CD4-positive, alpha-beta T cell treated with Interleukin-4 for 4 hours (primary cell): ENCODE results near the gene CAMK1D.
"Not testable (repeated sequence)": the region's sequence is repeated elsewhere in the genome, so short reads cannot be mapped to it uniquely, and the experiment has no call there.

Experiments
- DNase-seq: peaks from one replicate; pipeline ENCODE4 v3.0.0-alpha.2; 2020

CAMK1D gene

GRCh38 chr10:12340937-12341336 is 8.4 kb upstream of the CAMK1D start:
- no peak for DNase-seq

DNA sequence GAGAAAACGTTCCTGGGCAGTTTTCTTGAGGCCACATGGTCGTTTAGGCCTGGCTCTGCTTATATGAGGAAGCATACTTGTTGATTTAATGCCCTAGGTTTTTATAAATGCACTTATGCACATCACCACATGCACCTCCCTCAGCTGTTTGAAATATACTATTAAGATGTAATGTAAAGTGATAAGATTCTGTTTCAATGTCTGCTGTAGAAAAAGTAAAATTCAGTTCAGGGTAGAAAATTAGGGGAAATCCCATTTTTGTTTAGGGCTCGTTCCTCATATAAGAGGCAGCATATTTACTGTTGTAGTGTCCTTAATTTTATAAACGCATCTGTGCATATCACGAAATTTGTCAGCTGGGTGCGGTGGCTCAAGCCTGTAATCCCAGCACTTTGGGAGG is 7.8 kb upstream of the CAMK1D start:
- no peak for DNase-seq

- no peak for DNase-seq
Observed at GRCh38 chr10:12344375-12345110, 4.8 kb upstream of the CAMK1D start.

DNA sequence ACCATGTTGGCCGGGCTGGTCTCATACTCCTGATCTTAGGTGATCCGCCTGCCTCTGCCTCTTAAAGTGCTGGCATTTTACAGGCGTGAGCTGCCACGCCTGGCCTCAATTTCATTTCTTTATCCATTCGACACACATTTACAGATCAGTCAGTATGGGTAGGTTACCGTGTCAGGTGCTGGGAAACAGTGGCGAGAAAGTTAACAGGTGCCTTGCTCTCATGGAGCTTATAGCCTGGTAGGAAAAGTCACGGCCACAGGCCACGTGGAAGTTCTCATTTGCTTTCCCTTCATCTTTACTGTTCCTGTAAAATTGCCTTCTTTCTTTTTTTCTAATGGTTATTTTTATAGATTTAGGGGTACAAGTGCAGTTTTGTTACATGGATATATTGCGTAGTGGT is 2.6 kb upstream of the CAMK1D start:
- DNase-seq = no peak

- no peak for DNase-seq
Observed at GRCh38 chr10:12348294-12348869, 965 bp upstream of the CAMK1D start.

- no peak for DNase-seq
Observed at GRCh38 chr10:12349629-12350166, 351 bp downstream of the CAMK1D start.

GRCh38 chr10:12350167-12350872 is 973 bp downstream of the CAMK1D start:
- peak; percentile 69 for DNase-seq

GRCh38 chr10:12350925-12351324 is 1.6 kb downstream of the CAMK1D start:
- no peak for DNase-seq

DNA sequence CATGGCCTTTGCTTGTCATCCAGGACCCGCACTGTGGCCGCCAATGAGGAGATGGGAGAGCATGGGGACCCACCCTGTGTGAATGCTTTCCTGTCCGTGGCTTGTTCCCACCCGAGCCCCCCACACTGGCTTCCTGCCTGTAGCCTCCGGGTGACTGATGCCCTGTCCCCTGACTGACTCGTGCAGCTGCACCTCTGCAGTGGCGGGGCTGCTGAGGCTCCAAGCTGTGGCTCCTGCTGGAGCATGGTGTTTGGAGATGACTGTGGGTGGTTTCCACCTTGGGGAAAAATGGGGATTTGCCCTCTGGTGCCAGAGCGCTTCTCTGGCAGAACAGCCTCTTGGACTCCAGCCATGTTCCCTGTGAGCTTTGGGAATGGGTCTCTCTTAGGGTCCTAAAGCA is 2.1 kb downstream of the CAMK1D start:
- DNase-seq = no peak

DNA sequence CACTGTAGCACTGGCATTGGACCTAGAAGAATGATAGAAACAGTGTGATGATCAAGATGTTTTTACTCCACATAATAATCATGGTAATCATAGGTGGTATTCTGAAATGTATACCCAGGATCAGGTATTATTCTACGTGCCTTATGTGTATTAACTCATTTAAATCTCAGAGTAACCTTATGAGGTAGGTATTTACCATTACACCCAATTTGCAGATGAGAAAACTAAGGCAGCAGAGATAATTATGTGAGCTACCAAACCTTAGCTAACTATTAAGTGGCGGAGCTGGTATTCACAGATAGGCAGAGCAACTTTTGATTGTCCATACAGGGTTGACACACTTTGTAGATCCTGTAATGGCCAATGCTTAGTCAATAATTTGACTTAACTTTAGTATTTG is 2.5 kb downstream of the CAMK1D start:
- DNase-seq = no peak

GRCh38 chr10:12353399-12354242 is 4.3 kb downstream of the CAMK1D start:
- no peak for DNase-seq

- DNase-seq = not testable (repeated sequence)
Observed at GRCh38 chr10:12354696-12355095, 5.3 kb downstream of the CAMK1D start.

DNA sequence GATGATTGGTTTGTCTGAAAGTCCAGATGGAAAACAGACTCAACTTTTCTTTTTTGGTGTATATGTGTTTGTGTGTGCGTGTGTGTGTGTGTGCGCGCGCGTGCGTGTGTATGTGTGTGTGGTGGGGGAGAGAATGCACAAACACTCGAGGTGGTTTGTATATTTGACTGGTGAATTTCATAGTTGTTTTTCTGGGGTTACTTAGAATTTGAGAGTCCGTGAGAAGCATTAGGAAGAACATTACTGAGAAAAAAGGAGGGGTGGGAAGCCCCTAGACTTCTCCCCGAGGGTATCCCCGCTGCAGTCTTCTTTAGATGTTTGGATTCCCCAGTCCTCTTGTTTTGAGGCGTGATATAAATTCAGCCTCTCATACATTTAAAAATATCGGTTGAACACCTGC is 6.0 kb downstream of the CAMK1D start:
- DNase-seq = no peak

GRCh38 chr10:12357525-12358151 is 8.3 kb downstream of the CAMK1D start:
- no peak for DNase-seq

DNA sequence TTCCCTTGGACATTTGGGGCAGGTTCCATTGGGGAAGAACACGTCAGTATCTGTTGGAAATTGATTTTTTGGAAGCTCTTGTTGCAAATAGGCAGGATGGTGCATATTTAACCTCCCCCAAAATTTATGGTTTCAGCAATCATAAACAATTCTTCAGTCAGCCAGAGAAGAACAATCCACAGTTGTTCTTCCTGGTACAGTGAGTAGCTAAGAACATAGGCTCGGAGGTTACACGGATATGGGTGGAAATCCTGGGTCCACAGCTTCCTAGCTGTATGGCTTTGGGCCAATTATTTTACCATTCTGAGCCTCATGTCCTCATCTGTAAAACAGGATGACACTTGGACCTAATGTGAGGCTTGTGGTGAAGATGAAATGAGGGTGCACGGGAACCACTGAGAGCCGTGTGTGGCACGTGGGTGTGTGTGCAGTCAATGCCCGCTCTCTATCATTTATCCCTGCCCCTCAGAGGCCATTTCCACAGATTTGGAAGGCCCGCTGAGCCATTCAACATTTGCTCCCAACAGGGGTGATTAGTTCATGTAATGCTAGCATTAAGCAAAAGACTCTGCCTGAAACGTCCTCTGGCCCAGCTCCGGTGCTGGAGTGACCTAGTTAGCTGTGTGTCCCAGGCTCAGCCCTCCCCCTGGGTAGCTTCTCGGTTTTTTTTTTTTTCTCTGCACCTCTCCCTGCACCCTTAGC is 9.7 kb downstream of the CAMK1D start:
- DNase-seq = no peak

- no peak for DNase-seq
Observed at GRCh38 chr10:12360461-12360860, 11.1 kb downstream of the CAMK1D start.

DNA sequence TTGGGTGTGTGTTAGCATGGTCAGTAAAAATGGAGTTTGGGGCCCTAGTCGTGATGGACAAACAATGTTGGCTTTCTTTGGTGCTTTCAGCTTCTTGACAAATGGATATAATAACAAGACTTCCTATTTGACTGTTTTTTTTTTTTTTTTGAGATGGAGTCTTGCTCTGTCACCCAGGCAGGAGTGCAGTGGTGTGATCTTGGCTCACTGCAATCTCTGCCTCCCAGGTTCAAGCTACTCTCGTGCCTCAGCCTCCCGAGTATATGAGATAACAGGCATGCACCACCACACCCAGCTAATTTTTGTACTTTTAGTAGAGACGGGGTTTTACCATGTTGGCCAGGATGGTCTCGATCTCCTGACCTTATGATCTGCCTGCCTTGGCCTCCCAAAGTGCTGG is 11.8 kb downstream of the CAMK1D start:
- not testable (repeated sequence) for DNase-seq

GRCh38 chr10:12364559-12364958 is 15.2 kb downstream of the CAMK1D start:
- no peak for DNase-seq

DNA sequence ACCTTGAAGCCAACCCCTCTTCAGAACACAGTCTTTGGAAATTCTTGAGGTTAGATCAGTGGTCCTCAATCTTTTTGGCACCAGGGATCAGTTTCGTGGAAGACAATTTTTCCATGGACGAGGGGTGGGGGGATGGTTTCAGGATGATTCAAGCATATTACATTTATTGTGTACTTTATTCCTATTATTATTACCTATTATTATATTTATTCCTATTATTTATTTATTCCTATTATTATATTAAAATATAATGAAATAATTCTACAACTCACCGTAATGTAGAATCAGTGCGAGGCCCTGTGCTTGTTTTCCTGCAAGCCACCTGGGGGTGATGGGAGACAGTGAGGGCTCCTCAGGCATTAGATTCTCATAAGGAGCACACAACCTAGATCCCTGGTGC is 17.9 kb downstream of the CAMK1D start:
- no peak for DNase-seq

DNA sequence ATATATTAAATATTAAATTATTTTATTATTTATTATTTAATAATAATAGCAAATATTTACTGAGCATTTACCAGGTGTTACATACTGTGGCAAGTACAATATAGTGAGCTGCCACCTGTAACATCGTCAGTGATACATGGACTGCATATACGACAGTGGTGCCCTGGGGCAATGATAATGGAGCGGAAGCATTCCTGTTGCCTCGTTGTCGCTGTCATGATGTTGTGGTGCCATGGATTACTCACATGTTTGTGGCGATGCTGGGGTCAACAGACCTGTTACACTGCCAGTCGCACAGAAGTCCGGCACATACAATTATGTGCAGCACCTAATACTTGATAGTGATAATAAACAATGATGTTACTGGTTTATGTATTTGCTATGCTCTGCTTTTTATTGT is 20.6 kb downstream of the CAMK1D start:
- no peak for DNase-seq

- DNase-seq = no peak
Observed at GRCh38 chr10:12372846-12373245, 23.5 kb downstream of the CAMK1D start.

DNA sequence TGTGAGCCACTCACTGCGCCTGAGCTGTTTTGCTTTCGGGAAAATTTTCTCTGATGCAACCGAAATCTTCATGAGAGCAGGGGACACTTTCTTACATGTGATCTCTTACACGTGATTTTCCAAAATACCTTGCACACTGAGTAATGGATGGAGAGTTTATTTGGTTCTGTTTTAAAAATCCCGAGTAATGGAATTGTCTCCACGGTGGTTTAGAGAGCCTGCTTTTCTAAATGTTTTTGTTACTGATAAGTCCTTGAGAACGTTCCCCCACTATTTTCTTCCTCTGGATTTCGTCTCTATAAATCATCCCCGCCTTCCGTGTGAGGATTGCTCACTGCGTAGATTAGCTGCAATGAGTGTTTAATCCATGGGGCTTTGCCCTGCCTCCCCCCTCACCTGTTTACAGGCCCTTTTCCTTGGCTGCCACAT is 25.7 kb downstream of the CAMK1D start:
- no peak for DNase-seq
